K562 (cell line): ENCODE data around the gene FGF14. TPM values are rescaled to one million over a fixed set of nuclear protein-coding genes. Genes with fewer than 3 reads are reported as not detected.

ENCODE experiments used
- ATAC-seq: fragments of 200-7000 bp; cut with Tn5 transposase; 3 replicates; pipeline ENCODE4 v1.9.1; 2020; ENCODE audit warnings: moderate library complexity
- BruUV-seq: library from RNA; stranded (reverse); fragments of 400-500 nt; replicated peaks from 2 replicates; lab custom pipeline; 2021; lab: Mats Ljungman, UMichigan
- CTCF ChIA-PET: fragments of 300-600 bp; formaldehyde crosslinking; extraction: SDS; loops from one replicate; lab custom pipeline; 2021; ENCODE audit warnings: low intra/inter-chr PET ratio; lab: Yijun Ruan, JAX
- POLR2A ChIA-PET: fragments of 300-600, 350-650 bp; sonication (Branson Sonifier 250); formaldehyde crosslinking; extraction: SDS; loops from one replicate; lab custom pipeline; 2021; ENCODE audit warnings: antibody characterized with exemption, inconsistent platforms; lab: Yijun Ruan, JAX
- DNase-seq, 4 experiments: peaks; one replicate each; pipeline versions ENCODE4 v3.0.0 to v3.0.0-alpha.2; 2011 to 2018; ENCODE audit warnings: low spot score in 3 of 4, mixed read lengths in 3 of 4; ENCODE audit errors: extremely low read depth in 1 of 4
- FAIRE-seq: peaks from 2 replicates; lab custom pipeline; 2011; peaks lifted over from hg19 to GRCh38; lab: Jason Lieb, UNC
- H2AFZ ChIP-seq: 2 replicates; pipeline ENCODE4 v1.6.0; 2011; ENCODE audit warnings: low read depth, low read length, control low read depth, inconsistent platforms
- H3K27ac ChIP-seq: fragments of 200-600 bp; 3 replicates; pipeline ENCODE4 v1.8.0; 2011; ENCODE audit warnings: low read depth, mild to moderate bottlenecking, control low read depth, inconsistent platforms, low read length, moderate library complexity, mixed read lengths; ENCODE audit errors: extremely low read depth
- H3K27me3 ChIP-seq, 2 experiments: fragments of 300-600 bp in 1 of 2; 2 replicates in 1 of 2; 3 replicates in 1 of 2; pipeline versions ENCODE4 v1.6.0 to v1.8.0; 2011; ENCODE audit warnings: inconsistent platforms in 2 of 2, low read length in 2 of 2, mild to moderate bottlenecking in 1 of 2, mixed read lengths in 1 of 2, moderate library complexity in 1 of 2; ENCODE audit not compliant: control insufficient read depth in 2 of 2, insufficient read depth in 2 of 2
- H3K36me3 ChIP-seq: fragments of 300-600 bp; 3 replicates; pipeline ENCODE4 v1.8.0; 2011; ENCODE audit warnings: mild to moderate bottlenecking, low read length, inconsistent platforms; ENCODE audit not compliant: control insufficient read depth, insufficient read depth
- H3K4me1 ChIP-seq, 2 experiments: fragments of 200-600 bp in 1 of 2; replicated peaks in 1 of 2; 2 replicates in 1 of 2; 3 replicates in 1 of 2; pipeline versions ENCODE4 v1.5.1 to v1.8.0; 2011; ENCODE audit warnings: inconsistent platforms in 2 of 2, low read length in 2 of 2, mild to moderate bottlenecking in 1 of 2, mixed read lengths in 1 of 2, moderate library complexity in 1 of 2; ENCODE audit not compliant: control insufficient read depth in 2 of 2, insufficient read depth in 2 of 2
- H3K4me2 ChIP-seq: 2 replicates; pipeline ENCODE4 v1.6.1; 2011; ENCODE audit warnings: low read length, control low read depth, inconsistent platforms, mixed read lengths; ENCODE audit not compliant: insufficient read depth
- H3K4me3 ChIP-seq: fragments of 200-600 bp; sonication (generic), shearing (Covaris generic); 2 replicates; pipeline ENCODE4 v1.5.1; 2016; ENCODE audit warnings: control low read depth, inconsistent platforms
- H3K79me2 ChIP-seq: fragments of 200-600 bp; 3 replicates; pipeline ENCODE4 v1.8.0; 2011; ENCODE audit warnings: low read length, inconsistent platforms; ENCODE audit not compliant: control insufficient read depth, insufficient read depth
- H3K9ac ChIP-seq, 2 experiments: 2 replicates each; pipeline versions ENCODE4 v1.6.0 to v1.6.1; 2011; ENCODE audit warnings: low read depth in 2 of 2, low read length in 2 of 2, control low read depth in 1 of 2, inconsistent platforms in 1 of 2, mild to moderate bottlenecking in 1 of 2, mixed read lengths in 1 of 2; ENCODE audit not compliant: insufficient read depth in 1 of 2
- H3K9me1 ChIP-seq: one replicate; pipeline ENCODE4 v1.6.0; 2011; ENCODE audit warnings: inconsistent platforms, mild to moderate bottlenecking, low read length, moderate library complexity; ENCODE audit not compliant: control insufficient read depth, insufficient read depth
- H3K9me3 ChIP-seq: replicated peaks from 2 replicates; pipeline ENCODE4 v1.5.1; 2011; ENCODE audit warnings: low read depth, low read length, inconsistent platforms; ENCODE audit not compliant: control insufficient read depth, insufficient read depth
- H4K20me1 ChIP-seq: replicated peaks from 2 replicates; pipeline ENCODE4 v1.6.1; 2011; ENCODE audit warnings: low read length, inconsistent platforms, mixed read lengths; ENCODE audit not compliant: control insufficient read depth, insufficient read depth
- HCFC1 ChIP-seq: IDR thresholded peaks from 2 replicates; pipeline ENCODE4 v1.6.1; 2012; ENCODE audit warnings: low read depth, low read length, improper control_type of control experiment
- PTTG1 ChIP-seq: fragments of 450-650 bp; IDR thresholded peaks from 2 replicates; pipeline ENCODE4 v1.6.1; 2016; ENCODE audit warnings: low read depth, mild to moderate bottlenecking, missing genetic modification characterization, missing compliant biosample characterization
- SAFB ChIP-seq: fragments of 200-400 bp; formaldehyde crosslinking; IDR thresholded peaks from 2 replicates; pipeline ENCODE4 v1.6.1; 2017; ENCODE audit warnings: low read depth, low read length, borderline replicate concordance
- SPI1 ChIP-seq: IDR thresholded peaks from 2 replicates; pipeline ENCODE4 v1.6.1; 2011; ENCODE audit warnings: low read depth, low read length, control low read depth, borderline replicate concordance
- ZNF143 ChIP-seq: sonication (generic); formaldehyde crosslinking; IDR thresholded peaks from 2 replicates; pipeline ENCODE4 v1.9.0; 2022; ENCODE audit warnings: mild to moderate bottlenecking, missing genetic modification reagents
- WGBS: fragments of 100-300 bp; shearing (Covaris generic); methylation state at CpG from one replicate; pipeline ENCODE4 v1.1.6; 2016; ENCODE audit warnings: low coverage, mixed read lengths; ENCODE audit not compliant: insufficient coverage; ENCODE audit errors: missing lambda C conversion rate; 5-methylcytosine and 5-hydroxymethylcytosine counted together
- in situ Hi-C: fragments of 300-500 bp; cut with MboI; formaldehyde crosslinking; loops from 4 replicates; pipeline ENCODE4 v1.15.0; 2018; ENCODE audit warnings: inconsistent platforms, mixed read lengths
- intact Hi-C: fragments of 100-400 bp; cut with micrococcal nuclease; formaldehyde crosslinking; loops from 2 replicates; pipeline ENCODE4 v1.14.2; 2022
- polyA plus RNA-seq, 8 experiments: library from polyadenylated mRNA; depleted of rRNA in 4 of 8; stranded (reverse) in 5 of 8; unstranded in 3 of 8; fragments of >200 nt; fragmentation: Nextera tagmentation in 2 of 8; fragmentation: Illumina TruSeq in 1 of 8; extraction: Ambion mirVana in 2 of 8; extraction: Trizol in 1 of 8; gene quantifications; 2 replicates each; pipeline versions ENCODE4 v1.2.1 to v1.2.3, GENCODE V29; 2011 to 2014; ENCODE audit warnings: inconsistent platforms in 1 of 8, missing spikeins in 1 of 8
- total RNA-seq, 7 experiments: library from RNA; depleted of rRNA in 6 of 7; stranded (reverse); fragments of >200 nt in 6 of 7; fragmentation: Illumina TruSeq in 2 of 7; extraction: Trizol in 2 of 7; gene quantifications; 2 replicates each; pipeline versions ENCODE4 v1.2.1 to v1.2.3, GENCODE V29; 2011 to 2021; ENCODE audit warnings: low replicate concordance in 1 of 7
- TF ChIP-seq, protein P1 (sequence below): fragments of 200-400 bp; formaldehyde crosslinking; IDR thresholded peaks from 2 replicates; pipeline ENCODE4 v1.6.1; 2017; ENCODE audit warnings: mild to moderate bottlenecking, low read depth, low read length, moderate library complexity
- TF ChIP-seq, protein P2 (sequence below), 2 experiments: fragments of 450-650 bp; IDR thresholded peaks; 2 replicates each; pipeline ENCODE4 v1.6.1; 2016

The FGF14 gene
- total and polyA plus RNA-seq, 9 of the 15 experiments (the other 6 are each of a cell fraction or from before 2014, with no cell fraction given): not detected

DNA sequence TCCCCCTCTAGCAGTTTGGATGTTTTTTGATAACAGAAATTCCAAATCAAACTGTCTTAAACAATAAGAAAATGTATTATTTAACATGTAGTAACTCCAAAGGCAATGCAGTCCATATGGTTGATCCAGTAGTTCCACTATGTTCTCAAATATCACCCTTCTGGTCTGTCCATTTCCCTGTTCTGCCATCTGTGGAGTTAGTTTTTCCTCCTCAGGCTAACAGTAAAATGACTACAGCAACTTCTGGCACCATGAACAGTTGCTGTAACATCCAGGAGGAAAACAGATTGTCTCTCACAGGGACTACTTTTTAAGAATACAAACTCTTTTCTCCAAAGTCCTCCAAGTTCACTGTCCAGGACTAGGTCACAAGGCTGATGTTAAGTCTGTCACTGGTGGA, 455.4 kb downstream of the FGF14 start (continued):
- no peak for TF ChIP-seq PTTG1 (tag)
- no peak for TF ChIP-seq SPI1
- TF ChIP-seq, protein P1, sequence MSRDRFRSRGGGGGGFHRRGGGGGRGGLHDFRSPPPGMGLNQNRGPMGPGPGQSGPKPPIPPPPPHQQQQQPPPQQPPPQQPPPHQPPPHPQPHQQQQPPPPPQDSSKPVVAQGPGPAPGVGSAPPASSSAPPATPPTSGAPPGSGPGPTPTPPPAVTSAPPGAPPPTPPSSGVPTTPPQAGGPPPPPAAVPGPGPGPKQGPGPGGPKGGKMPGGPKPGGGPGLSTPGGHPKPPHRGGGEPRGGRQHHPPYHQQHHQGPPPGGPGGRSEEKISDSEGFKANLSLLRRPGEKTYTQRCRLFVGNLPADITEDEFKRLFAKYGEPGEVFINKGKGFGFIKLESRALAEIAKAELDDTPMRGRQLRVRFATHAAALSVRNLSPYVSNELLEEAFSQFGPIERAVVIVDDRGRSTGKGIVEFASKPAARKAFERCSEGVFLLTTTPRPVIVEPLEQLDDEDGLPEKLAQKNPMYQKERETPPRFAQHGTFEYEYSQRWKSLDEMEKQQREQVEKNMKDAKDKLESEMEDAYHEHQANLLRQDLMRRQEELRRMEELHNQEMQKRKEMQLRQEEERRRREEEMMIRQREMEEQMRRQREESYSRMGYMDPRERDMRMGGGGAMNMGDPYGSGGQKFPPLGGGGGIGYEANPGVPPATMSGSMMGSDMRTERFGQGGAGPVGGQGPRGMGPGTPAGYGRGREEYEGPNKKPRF: no peak
- no peak for TF ChIP-seq SAFB
- TF ChIP-seq HCFC1: no peak
- TF ChIP-seq, protein P2, sequence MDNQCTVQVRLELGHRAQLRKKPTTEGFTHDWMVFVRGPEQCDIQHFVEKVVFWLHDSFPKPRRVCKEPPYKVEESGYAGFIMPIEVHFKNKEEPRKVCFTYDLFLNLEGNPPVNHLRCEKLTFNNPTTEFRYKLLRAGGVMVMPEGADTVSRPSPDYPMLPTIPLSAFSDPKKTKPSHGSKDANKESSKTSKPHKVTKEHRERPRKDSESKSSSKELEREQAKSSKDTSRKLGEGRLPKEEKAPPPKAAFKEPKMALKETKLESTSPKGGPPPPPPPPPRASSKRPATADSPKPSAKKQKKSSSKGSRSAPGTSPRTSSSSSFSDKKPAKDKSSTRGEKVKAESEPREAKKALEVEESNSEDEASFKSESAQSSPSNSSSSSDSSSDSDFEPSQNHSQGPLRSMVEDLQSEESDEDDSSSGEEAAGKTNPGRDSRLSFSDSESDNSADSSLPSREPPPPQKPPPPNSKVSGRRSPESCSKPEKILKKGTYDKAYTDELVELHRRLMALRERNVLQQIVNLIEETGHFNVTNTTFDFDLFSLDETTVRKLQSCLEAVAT (IDR thresholded peaks at IDR 0.05): no peak

DNA sequence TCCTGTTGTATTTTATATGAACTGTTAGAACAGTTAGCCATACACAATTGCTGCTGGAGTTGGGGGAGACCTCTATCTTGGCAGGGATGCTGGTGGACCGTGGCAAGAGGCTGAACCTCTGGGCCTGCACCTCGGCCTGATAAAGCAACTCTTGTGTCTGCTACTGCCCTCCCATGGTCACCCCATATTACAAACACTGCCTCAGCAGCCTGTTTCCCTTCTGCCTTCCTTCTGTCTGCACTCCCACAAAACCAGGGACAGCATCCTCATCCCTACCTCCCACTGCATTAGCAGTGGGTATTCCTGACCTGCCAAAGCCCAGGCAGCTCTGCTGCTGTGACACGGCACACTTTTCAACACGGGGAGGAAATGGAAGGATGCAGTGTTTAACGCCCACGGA, 456.4 kb downstream of the FGF14 start:
- Histone ChIP-seq H3K4me1 (no peaks in the 10 kb centered on the region), H4K20me1 (no peaks in the 10 kb centered on the region), H3K4me3 (no peak overlapping the region), H3K9me1 (no peaks in the 10 kb centered on the region), H3K27ac (no peak overlapping the region), H3K79me2 (no peaks in the 10 kb centered on the region), H3K36me3 (no peaks in the 10 kb centered on the region), H3K9me3 (no peaks in the 10 kb centered on the region), H2AFZ (no peak overlapping the region), H3K4me2 (no peak overlapping the region), H3K9ac (no peak overlapping the region), H3K27me3 (no peaks in the 10 kb centered on the region)
- FAIRE-seq (no peak), DNase-seq (peak in 1 of 4 experiments; percentile 0), ATAC-seq (no peak)
- intact Hi-C loops (loop anchor here (10.0 kb wide), 1 partner anchor 619 kb away; no protein-coding TSS in a partner anchor), in situ Hi-C loops (no loop called here)
- ChIA-PET POLR2A (no interaction called here), CTCF (no interaction called here)
- TF ChIP-seq ZNF143 (CRISPR knock-in tag): no peak
- no TSS peak for BruUV-seq
- WGBS: 0% methylated on average over 6 of the region's 6 CpGs
